ENCODE data around the gene EPS8.

Gene EPS8

DNA sequence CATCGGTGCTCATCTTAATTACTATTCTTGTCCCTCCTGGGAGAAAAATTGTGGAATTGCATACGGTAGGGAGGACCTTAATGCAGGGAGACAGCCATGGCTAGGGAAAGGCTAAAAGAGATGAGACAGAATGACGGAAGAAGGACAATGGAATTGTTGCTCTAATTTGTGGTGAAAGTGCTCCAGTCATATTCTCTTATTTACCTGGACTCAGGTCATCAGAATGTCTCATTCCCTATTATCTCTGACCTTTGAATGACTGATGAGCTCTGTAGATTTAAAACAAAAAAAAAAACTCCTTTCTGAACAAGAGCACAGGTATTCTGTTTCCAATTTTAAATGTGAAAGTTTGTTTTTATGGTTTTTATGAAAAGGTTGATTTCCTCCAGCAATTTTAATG lies 8.6 kb upstream of the EPS8 start:
- H3K18ac ChIP-seq (ENCODE audit: low read length), result no peak overlapping the region
- H3K4me1 ChIP-seq (ENCODE audit: control insufficient read depth in 2 of 2, insufficient read depth in 1 of 2, low read depth in 1 of 2, low read length in 2 of 2), result no peaks in the 10 kb centered on the region
- no peak overlapping the region for H2BK12ac ChIP-seq (ENCODE audit: low read length)
- no peak overlapping the region for H3K27ac ChIP-seq (replicated peaks; ENCODE audit: low read length)
- H3K79me1 ChIP-seq (ENCODE audit: low read depth, low read length), result no peaks in the 10 kb centered on the region
- H2BK120ac ChIP-seq (ENCODE audit: low read depth, low read length), result no peak overlapping the region
- no peak overlapping the region for H3K4me3 ChIP-seq (ENCODE audit: low read length in 2 of 2)
- H2AK5ac ChIP-seq (ENCODE audit: low read depth, low read length), result no peak overlapping the region
- WGBS, 2 donors (ENCODE audit: extremely low coverage in 2 of 2, insufficient read length in 2 of 2, insufficient replicate concordance in 1 of 2), result no CpG with 5 or more reads among the region's 3 CpGs
- no peak overlapping the region for H3K4ac ChIP-seq (ENCODE audit: low read length)
- H4K8ac ChIP-seq (ENCODE audit: low read depth, low read length), result no peak overlapping the region
- H2AFZ ChIP-seq (ENCODE audit: low read length), result no peak overlapping the region
- no peak overlapping the region for H3K4me2 ChIP-seq (ENCODE audit: insufficient read depth, low read length, poor library complexity, severe bottlenecking)
- H2BK15ac ChIP-seq (ENCODE audit: low read length), result no peak overlapping the region
- H3K27me3 ChIP-seq (ENCODE audit: control insufficient read depth in 3 of 3, insufficient read depth in 3 of 3, low read depth in 1 of 3, low read length in 3 of 3), result no peaks in the 10 kb centered on the region
- H3K23ac ChIP-seq (ENCODE audit: low read depth, low read length, poor library complexity), result no peak overlapping the region
- H2BK5ac ChIP-seq (ENCODE audit: low read length), result no peak overlapping the region
- H4K91ac ChIP-seq (ENCODE audit: low read depth, low read length, poor library complexity), result no peak overlapping the region
- H3K9me3 ChIP-seq (replicated peaks in 1 of 2; ENCODE audit: control insufficient read depth in 2 of 2, insufficient read depth in 1 of 2, low read depth in 1 of 2, low read length in 2 of 2), result no peaks in the 10 kb centered on the region
- H3K9ac ChIP-seq (ENCODE audit: low read depth, low read length, poor library complexity), result no peak overlapping the region
- no peak for DNase-seq (ENCODE audit: low spot score)
- no peaks in the 10 kb centered on the region for H3K36me3 ChIP-seq (replicated peaks in 1 of 2; ENCODE audit: control insufficient read depth in 2 of 2, insufficient read depth in 2 of 2, low read length in 2 of 2)
- no peak overlapping the region for H3K14ac ChIP-seq (ENCODE audit: low read length)

DNA sequence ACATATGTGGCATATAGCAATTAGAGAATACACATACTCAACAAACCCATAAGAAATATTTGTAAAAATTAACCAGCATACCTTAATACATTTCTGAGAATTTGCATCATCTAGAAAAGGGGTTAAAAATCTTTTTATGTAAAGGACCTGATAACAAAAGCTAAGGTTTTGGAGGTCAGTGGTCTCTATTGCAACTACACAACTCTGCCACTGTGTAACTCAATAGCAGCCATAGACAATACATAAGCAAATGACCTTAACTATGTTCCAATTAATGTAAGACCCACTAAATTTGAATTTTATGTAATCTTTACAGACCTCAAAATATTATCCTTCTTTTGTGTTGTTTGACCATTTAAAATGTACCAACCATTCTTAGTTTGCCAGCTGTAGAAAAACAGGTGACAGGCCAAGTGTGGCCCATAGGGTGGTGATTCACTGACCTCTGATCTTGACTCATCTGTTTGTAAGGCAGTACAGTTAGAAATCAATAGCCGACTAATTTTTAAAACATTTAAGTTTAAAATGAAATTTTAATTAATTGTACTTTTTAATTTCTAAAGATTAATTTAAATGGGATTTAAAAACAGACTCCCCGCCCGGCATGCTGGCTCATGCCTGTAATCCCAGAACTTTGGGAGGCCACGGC lies 7.4 kb upstream of the EPS8 start:
- H3K9me3 ChIP-seq (replicated peaks in 1 of 2; ENCODE audit: control insufficient read depth in 2 of 2, insufficient read depth in 1 of 2, low read depth in 1 of 2, low read length in 2 of 2), result no peaks in the 10 kb centered on the region
- H2BK120ac ChIP-seq (ENCODE audit: low read depth, low read length), result no peak overlapping the region
- DNase-seq (ENCODE audit: low spot score), result no peak
- H3K79me1 ChIP-seq (ENCODE audit: low read depth, low read length), result no peaks in the 10 kb centered on the region
- no peak overlapping the region for H2AK5ac ChIP-seq (ENCODE audit: low read depth, low read length)
- no peak overlapping the region for H3K23ac ChIP-seq (ENCODE audit: low read depth, low read length, poor library complexity)
- no peak overlapping the region for H3K18ac ChIP-seq (ENCODE audit: low read length)
- H3K9ac ChIP-seq (ENCODE audit: low read depth, low read length, poor library complexity), result no peak overlapping the region
- no peak overlapping the region for H2BK15ac ChIP-seq (ENCODE audit: low read length)
- H3K14ac ChIP-seq (ENCODE audit: low read length), result no peak overlapping the region
- H4K8ac ChIP-seq (ENCODE audit: low read depth, low read length), result no peak overlapping the region
- no peak overlapping the region for H2AFZ ChIP-seq (ENCODE audit: low read length)
- H4K91ac ChIP-seq (ENCODE audit: low read depth, low read length, poor library complexity), result no peak overlapping the region
- no CpG with 5 or more reads among the region's 4 CpGs for WGBS, 2 donors (ENCODE audit: extremely low coverage in 2 of 2, insufficient read length in 2 of 2, insufficient replicate concordance in 1 of 2)
- H3K4ac ChIP-seq (ENCODE audit: low read length), result no peak overlapping the region
- no peaks in the 10 kb centered on the region for H3K27me3 ChIP-seq (ENCODE audit: control insufficient read depth in 3 of 3, insufficient read depth in 3 of 3, low read depth in 1 of 3, low read length in 3 of 3)
- no peak overlapping the region for H2BK12ac ChIP-seq (ENCODE audit: low read length)
- no peak overlapping the region for H2BK5ac ChIP-seq (ENCODE audit: low read length)
- no peaks in the 10 kb centered on the region for H3K36me3 ChIP-seq (replicated peaks in 1 of 2; ENCODE audit: control insufficient read depth in 2 of 2, insufficient read depth in 2 of 2, low read length in 2 of 2)
- H3K4me3 ChIP-seq (ENCODE audit: low read length in 2 of 2), result no peak overlapping the region
- H3K4me2 ChIP-seq (ENCODE audit: insufficient read depth, low read length, poor library complexity, severe bottlenecking), result no peak overlapping the region
- H3K4me1 ChIP-seq (ENCODE audit: control insufficient read depth in 2 of 2, insufficient read depth in 1 of 2, low read depth in 1 of 2, low read length in 2 of 2), result no peaks in the 10 kb centered on the region
- no peak overlapping the region for H3K27ac ChIP-seq (replicated peaks; ENCODE audit: low read length)

DNA sequence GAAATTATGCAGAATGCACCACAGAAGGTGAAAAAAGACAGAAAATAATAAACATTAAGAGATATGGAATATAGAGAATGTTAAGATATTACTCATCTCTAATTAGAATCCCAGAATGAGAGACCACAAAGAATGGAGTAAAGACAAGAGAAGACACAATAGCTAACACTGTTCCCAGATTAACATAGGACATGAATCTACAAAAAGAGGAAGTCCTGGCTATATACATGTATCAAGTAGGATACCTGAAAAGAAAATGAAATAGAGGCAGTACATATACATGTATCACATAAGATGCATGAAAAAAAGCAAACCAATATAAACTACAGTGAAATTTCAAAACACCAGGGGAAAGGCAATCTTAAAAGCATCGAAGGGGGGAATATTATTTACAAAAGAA lies 5.6 kb upstream of the EPS8 start:
- Histone ChIP-seq H3K4me1 (ENCODE audit: control insufficient read depth in 2 of 2, insufficient read depth in 1 of 2, low read depth in 1 of 2, low read length in 2 of 2) (peaks cover 0 to 2% of the 10 kb centered on the region in 2 donors), H4K91ac (ENCODE audit: low read depth, low read length, poor library complexity) (no peak overlapping the region), H3K79me1 (ENCODE audit: low read depth, low read length) (no peaks in the 10 kb centered on the region), H3K36me3 (replicated peaks in 1 of 2; ENCODE audit: control insufficient read depth in 2 of 2, insufficient read depth in 2 of 2, low read length in 2 of 2) (no peaks in the 10 kb centered on the region), H2BK12ac (ENCODE audit: low read length) (no peak overlapping the region), H3K23ac (ENCODE audit: low read depth, low read length, poor library complexity) (no peak overlapping the region), H3K27me3 (ENCODE audit: control insufficient read depth in 3 of 3, insufficient read depth in 3 of 3, low read depth in 1 of 3, low read length in 3 of 3) (peaks cover 0 to 4% (median 0%) of the 10 kb centered on the region in 3 experiments), H2BK5ac (ENCODE audit: low read length) (no peak overlapping the region), H3K9me3 (replicated peaks in 1 of 2; ENCODE audit: control insufficient read depth in 2 of 2, insufficient read depth in 1 of 2, low read depth in 1 of 2, low read length in 2 of 2) (no peaks in the 10 kb centered on the region), H2BK15ac (ENCODE audit: low read length) (no peak overlapping the region), H3K18ac (ENCODE audit: low read length) (no peak overlapping the region), H3K27ac (replicated peaks; ENCODE audit: low read length) (no peak overlapping the region), H2AK5ac (ENCODE audit: low read depth, low read length) (no peak overlapping the region), H3K14ac (ENCODE audit: low read length) (no peak overlapping the region), H2BK120ac (ENCODE audit: low read depth, low read length) (no peak overlapping the region), H3K4ac (ENCODE audit: low read length) (no peak overlapping the region), H3K4me2 (ENCODE audit: insufficient read depth, low read length, poor library complexity, severe bottlenecking) (no peak overlapping the region), H4K8ac (ENCODE audit: low read depth, low read length) (no peak overlapping the region), H3K9ac (ENCODE audit: low read depth, low read length, poor library complexity) (no peak overlapping the region), H3K4me3 (ENCODE audit: low read length in 2 of 2) (no peak overlapping the region), H2AFZ (ENCODE audit: low read length) (no peak overlapping the region)
- no peak for DNase-seq (ENCODE audit: low spot score)
- no CpG with 5 or more reads among the region's 1 CpG for WGBS, 2 donors (ENCODE audit: extremely low coverage in 2 of 2, insufficient read length in 2 of 2, insufficient replicate concordance in 1 of 2)

DNA sequence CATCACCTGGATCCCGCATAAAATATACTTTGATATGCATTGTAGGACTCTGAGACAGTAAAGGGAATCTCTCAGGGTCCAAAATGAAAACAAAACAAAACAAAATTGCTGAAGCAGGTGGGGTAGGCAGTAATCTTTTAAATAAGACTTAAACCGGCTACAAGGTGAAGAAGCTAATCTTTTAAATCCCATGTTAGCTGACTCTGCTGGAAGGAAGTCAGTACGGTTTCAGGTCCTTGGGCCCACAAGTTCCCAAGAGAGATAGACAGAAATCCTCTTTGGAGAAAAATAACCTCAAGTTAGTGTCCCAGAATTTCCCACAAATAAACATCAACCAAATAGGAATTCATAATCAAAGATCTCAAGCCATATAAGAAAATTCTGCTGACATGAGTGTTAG lies 5.0 kb upstream of the EPS8 start:
- DNase-seq (ENCODE audit: low spot score), result no peak

More for the DNA sequence above, 5.0 kb upstream of the EPS8 start:
- no peak overlapping the region for H3K18ac ChIP-seq (ENCODE audit: low read length)
- no peak overlapping the region for H3K23ac ChIP-seq (ENCODE audit: low read depth, low read length, poor library complexity)
- no peak overlapping the region for H2BK120ac ChIP-seq (ENCODE audit: low read depth, low read length)
- no peaks in the 10 kb centered on the region for H3K36me3 ChIP-seq (replicated peaks in 1 of 2; ENCODE audit: control insufficient read depth in 2 of 2, insufficient read depth in 2 of 2, low read length in 2 of 2)
- H3K9me3 ChIP-seq (replicated peaks in 1 of 2; ENCODE audit: control insufficient read depth in 2 of 2, insufficient read depth in 1 of 2, low read depth in 1 of 2, low read length in 2 of 2), result no peaks in the 10 kb centered on the region
- H2BK12ac ChIP-seq (ENCODE audit: low read length), result no peak overlapping the region
- H4K91ac ChIP-seq (ENCODE audit: low read depth, low read length, poor library complexity), result no peak overlapping the region
- H3K9ac ChIP-seq (ENCODE audit: low read depth, low read length, poor library complexity), result no peak overlapping the region
- H2AFZ ChIP-seq (ENCODE audit: low read length), result no peak overlapping the region
- H3K27me3 ChIP-seq (ENCODE audit: control insufficient read depth in 3 of 3, insufficient read depth in 3 of 3, low read depth in 1 of 3, low read length in 3 of 3), result peaks cover 0 to 6% (median 0%) of the 10 kb centered on the region in 3 experiments
- H3K27ac ChIP-seq (replicated peaks; ENCODE audit: low read length), result no peak overlapping the region
- H3K14ac ChIP-seq (ENCODE audit: low read length), result no peak overlapping the region
- H2BK15ac ChIP-seq (ENCODE audit: low read length), result no peak overlapping the region
- peaks cover 2 to 3% of the 10 kb centered on the region in 2 donors for H3K4me1 ChIP-seq (ENCODE audit: control insufficient read depth in 2 of 2, insufficient read depth in 1 of 2, low read depth in 1 of 2, low read length in 2 of 2)
- H4K8ac ChIP-seq (ENCODE audit: low read depth, low read length), result no peak overlapping the region
- H2AK5ac ChIP-seq (ENCODE audit: low read depth, low read length), result no peak overlapping the region
- H3K79me1 ChIP-seq (ENCODE audit: low read depth, low read length), result no peaks in the 10 kb centered on the region
- no peak overlapping the region for H2BK5ac ChIP-seq (ENCODE audit: low read length)
- H3K4ac ChIP-seq (ENCODE audit: low read length), result no peak overlapping the region
- no CpG with 5 or more reads among the region's 3 CpGs for WGBS, 2 donors (ENCODE audit: extremely low coverage in 2 of 2, insufficient read length in 2 of 2, insufficient replicate concordance in 1 of 2)
- H3K4me2 ChIP-seq (ENCODE audit: insufficient read depth, low read length, poor library complexity, severe bottlenecking), result no peak overlapping the region
- H3K4me3 ChIP-seq (ENCODE audit: low read length in 2 of 2), result no peak overlapping the region

Measured in neuronal stem cell (in vitro differentiated cells).